Loucy (cell line): Measurements from ENCODE around the gene SYF2.
"Not testable (repeated sequence)": the region's sequence is repeated elsewhere in the genome, so short reads cannot be mapped to it uniquely, and the experiment has no call there.

ENCODE experiments used
- H2AFZ ChIP-seq: fragments of 200-600 bp; sonication (generic); 2 replicates; pipeline ENCODE4 v1.6.0; 2016; ENCODE audit warnings: antibody characterized with exemption, mild to moderate bottlenecking, low read length, moderate library complexity
- H3F3A ChIP-seq: fragments of 200-600 bp; 2 replicates; pipeline ENCODE4 v1.6.0; 2016; ENCODE audit warnings: antibody characterized with exemption, low read depth, mild to moderate bottlenecking
- H3K27me3 ChIP-seq: fragments of 200-600 bp; sonication (generic); 2 replicates; pipeline ENCODE4 v1.6.1; 2014; ENCODE audit warnings: low read length, mild to moderate bottlenecking; ENCODE audit not compliant: insufficient read depth, poor library complexity, severe bottlenecking
- H3K36me3 ChIP-seq: fragments of 200-600 bp; sonication (generic); 2 replicates; pipeline ENCODE4 v1.6.1; 2016; ENCODE audit warnings: low read length; ENCODE audit not compliant: insufficient read depth
- H3K4me1 ChIP-seq: fragments of 200-600 bp; sonication (generic); 2 replicates; pipeline ENCODE4 v1.5.1; 2014; ENCODE audit warnings: low read length, mild to moderate bottlenecking; ENCODE audit not compliant: insufficient read depth, poor library complexity, severe bottlenecking
- H3K4me2 ChIP-seq: fragments of 200-600 bp; sonication (generic); 2 replicates; pipeline ENCODE4 v1.6.0; 2014; ENCODE audit warnings: antibody characterized with exemption, low read length, low read depth, mild to moderate bottlenecking; ENCODE audit not compliant: poor library complexity, severe bottlenecking
- H3K4me3 ChIP-seq: fragments of 200-600 bp; sonication (generic); 2 replicates; pipeline ENCODE4 v1.5.1; 2014; ENCODE audit warnings: low read length, mild to moderate bottlenecking, mixed read lengths; ENCODE audit not compliant: poor library complexity, severe bottlenecking
- H3K79me2 ChIP-seq: fragments of 200-600 bp; sonication (generic); 2 replicates; pipeline ENCODE4 v1.6.1; 2014; ENCODE audit warnings: low read length; ENCODE audit not compliant: insufficient read depth
- H3K9ac ChIP-seq: fragments of 200-600 bp; sonication (generic); 2 replicates; pipeline ENCODE4 v1.6.0; 2014; ENCODE audit warnings: mild to moderate bottlenecking, low read depth, low read length, moderate library complexity; ENCODE audit not compliant: poor library complexity, severe bottlenecking
- H3K9me2 ChIP-seq: fragments of 200-600 bp; sonication (generic); replicated peaks from 2 replicates; pipeline ENCODE4 v1.6.1; 2016; ENCODE audit warnings: low read depth, low read length, mixed read lengths
- H3K9me3 ChIP-seq: fragments of 200-600 bp; sonication (generic); 2 replicates; pipeline ENCODE4 v1.6.1; 2014; ENCODE audit warnings: mild to moderate bottlenecking, antibody characterized with exemption, low read length, low read depth; ENCODE audit not compliant: insufficient read depth
- H4K20me1 ChIP-seq: fragments of 200-600 bp; sonication (generic); 2 replicates; pipeline ENCODE4 v1.6.0; 2014; ENCODE audit warnings: antibody characterized with exemption, low read length, mild to moderate bottlenecking; ENCODE audit not compliant: insufficient read depth, poor library complexity, severe bottlenecking
- EZH2phosphoT487 ChIP-seq: fragments of 200-600 bp; IDR thresholded peaks from 2 replicates; pipeline ENCODE4 v1.6.1; 2018; ENCODE audit warnings: antibody characterized with exemption, mild to moderate bottlenecking, moderate library complexity, borderline replicate concordance
- TF ChIP-seq, protein P1 (sequence below): fragments of 200-600 bp; sonication (generic); conservative IDR thresholded peaks from 2 replicates; pipeline ENCODE4 v1.5.1; 2014; ENCODE audit warnings: mild to moderate bottlenecking, antibody characterized with exemption, low read length

Gene SYF2

DNA sequence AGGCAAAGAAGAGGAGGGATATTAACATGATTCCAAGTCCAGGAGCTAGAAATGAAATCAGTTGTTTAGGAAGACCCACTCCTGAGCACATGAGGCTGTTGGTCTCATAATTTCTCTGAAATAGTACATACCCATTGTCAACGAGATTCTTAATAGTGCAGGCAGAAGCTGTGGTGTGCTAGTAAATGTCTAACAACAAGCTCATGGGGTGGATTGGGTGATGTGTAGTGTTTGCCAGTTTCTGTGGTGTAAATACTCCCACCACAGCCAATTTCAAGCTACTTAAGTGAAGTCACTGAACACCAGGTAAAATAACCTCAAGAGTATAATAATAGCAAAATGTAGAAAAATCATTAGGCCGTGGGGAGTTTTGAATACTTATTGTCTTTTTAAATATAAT lies 42.0 kb downstream of the SYF2 start:
- H3K4me2 ChIP-seq, result no peak overlapping the region
- no peaks in the 10 kb centered on the region for H4K20me1 ChIP-seq
- H3K27me3 ChIP-seq, result no peaks in the 10 kb centered on the region

DNA sequence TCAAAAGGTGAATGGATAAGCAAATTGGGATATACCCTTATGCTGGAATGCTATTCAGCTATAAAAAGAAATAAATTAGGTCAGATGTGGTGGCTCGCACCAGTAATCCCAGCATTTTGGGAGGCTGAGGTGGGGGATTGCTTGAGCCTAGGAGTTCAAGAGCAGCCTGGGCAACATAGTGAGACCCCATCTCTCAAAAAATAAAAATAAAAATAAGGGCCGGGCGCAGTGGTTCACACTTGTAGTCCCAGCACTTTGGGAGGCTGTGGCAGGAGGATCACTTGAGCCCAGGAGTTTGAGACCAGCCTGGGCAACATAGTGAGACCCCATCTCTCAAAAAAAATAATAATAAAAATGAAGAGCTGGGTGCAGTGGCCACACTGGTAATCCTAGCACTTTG lies 44.4 kb downstream of the SYF2 start:
- H3K9me3 ChIP-seq, H3K27me3 ChIP-seq, H3K4me1 ChIP-seq, H3K9me2 ChIP-seq, H3K36me3 ChIP-seq, H2AFZ ChIP-seq, H3K4me2 ChIP-seq, H4K20me1 ChIP-seq, H3K4me3 ChIP-seq, H3F3A ChIP-seq, H3K9ac ChIP-seq, H3K79me2 ChIP-seq: not testable (repeated sequence)

More for the DNA sequence above, 42.0 kb downstream of the SYF2 start:
- Histone ChIP-seq H3K4me1 (no peaks in the 10 kb centered on the region), H3K9me2 (no peaks in the 10 kb centered on the region), H3K9ac (no peak overlapping the region), H3K4me3 (no peak overlapping the region), H3K79me2 (no peaks in the 10 kb centered on the region), H2AFZ (no peak overlapping the region), H3F3A (no peaks in the 10 kb centered on the region), H3K36me3 (no peaks in the 10 kb centered on the region), H3K9me3 (no peaks in the 10 kb centered on the region)
- TF ChIP-seq, protein P1, sequence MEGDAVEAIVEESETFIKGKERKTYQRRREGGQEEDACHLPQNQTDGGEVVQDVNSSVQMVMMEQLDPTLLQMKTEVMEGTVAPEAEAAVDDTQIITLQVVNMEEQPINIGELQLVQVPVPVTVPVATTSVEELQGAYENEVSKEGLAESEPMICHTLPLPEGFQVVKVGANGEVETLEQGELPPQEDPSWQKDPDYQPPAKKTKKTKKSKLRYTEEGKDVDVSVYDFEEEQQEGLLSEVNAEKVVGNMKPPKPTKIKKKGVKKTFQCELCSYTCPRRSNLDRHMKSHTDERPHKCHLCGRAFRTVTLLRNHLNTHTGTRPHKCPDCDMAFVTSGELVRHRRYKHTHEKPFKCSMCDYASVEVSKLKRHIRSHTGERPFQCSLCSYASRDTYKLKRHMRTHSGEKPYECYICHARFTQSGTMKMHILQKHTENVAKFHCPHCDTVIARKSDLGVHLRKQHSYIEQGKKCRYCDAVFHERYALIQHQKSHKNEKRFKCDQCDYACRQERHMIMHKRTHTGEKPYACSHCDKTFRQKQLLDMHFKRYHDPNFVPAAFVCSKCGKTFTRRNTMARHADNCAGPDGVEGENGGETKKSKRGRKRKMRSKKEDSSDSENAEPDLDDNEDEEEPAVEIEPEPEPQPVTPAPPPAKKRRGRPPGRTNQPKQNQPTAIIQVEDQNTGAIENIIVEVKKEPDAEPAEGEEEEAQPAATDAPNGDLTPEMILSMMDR, result no peak
- no peak for TF ChIP-seq EZH2phosphoT487

DNA sequence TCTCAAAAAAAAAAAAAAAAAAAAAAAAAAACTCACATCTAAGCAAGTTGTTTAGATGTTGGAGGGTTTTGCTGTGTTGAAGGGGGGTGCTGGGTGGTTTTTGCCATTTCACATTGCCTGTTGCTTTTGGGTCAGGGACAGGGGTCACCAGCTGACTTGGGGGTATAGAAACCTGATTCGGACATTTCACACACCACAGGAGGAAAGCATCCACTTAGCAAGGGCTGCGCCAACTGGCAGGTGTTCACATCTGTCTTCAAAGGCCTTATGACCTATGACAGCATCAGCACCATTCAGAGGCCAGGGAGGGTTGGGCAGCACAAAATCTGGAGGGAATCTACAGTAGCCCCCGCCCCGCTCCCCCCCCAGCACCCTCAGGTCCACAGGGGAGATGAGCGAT lies 45.2 kb downstream of the SYF2 start:
- Histone ChIP-seq H3K4me2 (no peak overlapping the region), H3K9me3 (no peaks in the 10 kb centered on the region)

More for the DNA sequence above, 45.2 kb downstream of the SYF2 start:
- H3K27me3 ChIP-seq, result no peaks in the 10 kb centered on the region
- TF ChIP-seq, protein P1, result no peak
- TF ChIP-seq EZH2phosphoT487, result no peak
- no peak overlapping the region for H3K9ac ChIP-seq
- no peaks in the 10 kb centered on the region for H4K20me1 ChIP-seq
- H3K4me1 ChIP-seq, result no peaks in the 10 kb centered on the region
- H3K4me3 ChIP-seq, result no peak overlapping the region
- no peaks in the 10 kb centered on the region for H3K79me2 ChIP-seq
- H2AFZ ChIP-seq, result no peak overlapping the region
- H3F3A ChIP-seq, result no peaks in the 10 kb centered on the region
- no peaks in the 10 kb centered on the region for H3K9me2 ChIP-seq
- H3K36me3 ChIP-seq, result no peaks in the 10 kb centered on the region
